HS-5 (cell line): ENCODE results near the gene ARHGAP10.
"Not testable (repeated sequence)": the region's sequence is repeated elsewhere in the genome, so short reads cannot be mapped to it uniquely, and the experiment has no call there.

ENCODE experiments used
- DNase-seq: peaks from one replicate; pipeline ENCODE4 v3.0.0-alpha.2; 2012; ENCODE audit warnings: low read depth

ARHGAP10 gene

DNA sequence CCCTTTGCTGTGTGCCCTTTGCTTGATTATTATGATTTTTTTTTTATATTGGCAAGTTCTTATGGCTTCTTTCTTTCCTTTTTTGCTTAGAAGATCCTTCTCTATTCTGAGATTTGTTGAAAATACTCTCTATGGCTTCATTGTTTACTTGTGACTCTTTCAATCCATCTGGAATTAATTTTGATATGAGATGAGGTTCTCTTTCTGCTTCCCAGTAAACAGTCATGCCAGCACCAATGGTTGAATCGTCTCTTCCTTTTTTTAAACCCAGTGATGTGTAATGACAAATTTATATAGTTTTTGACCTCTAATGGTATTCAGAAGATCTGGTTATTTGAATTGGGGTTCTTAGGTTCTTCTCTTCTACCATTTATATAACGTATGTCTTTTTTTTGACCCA is 121.8 kb downstream of the ARHGAP10 start:
- DNase-seq, result peak; percentile 15

DNA sequence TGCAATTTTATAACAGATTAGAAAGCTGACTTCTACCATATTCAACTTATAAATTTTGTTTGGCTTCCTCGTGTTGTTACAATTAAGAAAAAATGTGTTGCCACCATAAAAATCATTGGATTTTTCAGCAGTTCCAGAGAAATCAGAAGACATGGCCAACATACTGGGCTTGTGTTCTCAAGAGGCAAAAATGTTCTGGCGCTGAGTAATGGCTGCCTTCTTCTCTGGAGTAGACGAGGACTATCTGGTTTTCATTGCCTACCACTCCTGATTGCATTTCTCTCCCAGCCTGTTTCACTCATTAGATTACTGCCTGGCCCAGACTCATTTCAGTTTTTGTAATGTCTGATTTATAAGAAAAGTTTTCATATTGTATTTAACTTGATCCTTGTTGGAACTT is 122.3 kb downstream of the ARHGAP10 start:
- DNase-seq, result no peak

DNA sequence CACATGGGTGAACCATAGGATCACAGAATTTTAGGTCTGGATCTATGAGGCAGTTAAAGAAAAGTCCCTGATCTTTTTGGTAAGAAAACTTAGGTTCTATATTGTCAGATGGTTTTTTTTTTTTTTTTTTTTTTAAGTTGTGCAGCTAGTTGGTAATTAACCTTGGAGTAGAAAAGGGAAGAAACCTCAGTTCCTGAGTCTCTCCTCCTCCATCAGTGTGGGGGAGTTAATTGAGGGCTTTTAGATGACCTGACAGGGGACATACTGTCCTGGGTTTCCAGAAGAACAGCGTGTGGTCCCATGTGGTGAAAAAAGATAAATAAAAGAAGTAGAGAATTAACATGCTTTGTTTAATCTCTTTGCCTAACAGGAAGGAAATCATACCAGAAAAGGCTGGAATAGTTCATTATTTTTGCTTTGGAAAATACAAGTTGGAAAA is 123.7 kb downstream of the ARHGAP10 start:
- DNase-seq, result no peak

DNA sequence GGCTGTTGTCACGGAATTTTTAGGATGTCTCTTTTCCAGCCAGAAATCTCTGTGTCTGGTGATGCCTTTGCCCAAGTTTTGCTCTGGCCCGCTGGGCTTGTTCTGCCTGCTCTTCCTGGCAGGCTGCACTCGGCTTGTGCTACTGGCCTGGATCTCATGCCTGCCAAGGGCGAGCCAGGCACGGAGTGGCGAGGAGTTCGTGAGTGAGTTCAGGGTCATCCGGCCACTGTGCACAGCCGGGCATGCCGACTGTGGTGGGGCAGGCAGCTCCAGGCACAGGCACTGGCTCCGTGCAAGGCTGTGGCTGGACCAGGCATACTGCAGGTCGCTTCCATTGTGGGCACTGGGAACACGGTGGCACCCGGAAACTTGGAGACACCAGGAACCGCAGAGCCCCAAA is 129.1 kb downstream of the ARHGAP10 start:
- no peak for DNase-seq

DNA sequence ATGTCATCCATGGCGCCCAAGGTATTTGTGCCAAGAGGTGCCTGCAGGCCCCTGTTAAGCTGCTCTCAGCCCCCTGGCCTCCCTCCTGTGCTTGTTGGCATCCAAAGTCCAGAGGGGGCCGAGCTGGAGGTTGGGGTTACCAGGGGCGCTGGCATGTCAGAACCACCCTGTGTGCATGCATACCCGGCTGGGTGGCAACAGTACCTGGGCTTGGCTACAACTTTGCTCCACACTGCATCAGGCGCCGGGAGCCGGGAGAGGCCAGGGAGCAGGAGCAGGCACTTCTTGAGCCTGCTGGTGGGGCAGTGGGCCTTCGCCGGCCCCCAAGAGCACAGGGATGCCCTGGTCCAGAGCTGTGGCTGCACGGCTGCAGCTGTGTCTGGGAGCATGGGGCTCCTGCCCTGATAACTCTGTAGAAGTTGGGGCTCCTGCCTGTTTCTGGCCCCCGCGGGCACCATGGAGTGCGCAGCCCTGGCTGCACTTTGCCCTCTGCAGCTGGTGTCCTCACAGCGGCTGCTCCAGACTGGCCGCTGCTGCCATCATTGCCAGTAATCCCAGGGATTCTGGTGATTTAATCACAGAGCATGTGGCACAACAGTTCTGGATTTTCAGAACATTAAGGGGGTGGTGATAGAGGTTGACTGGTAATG is 130.3 kb downstream of the ARHGAP10 start:
- DNase-seq, result no peak

DNA sequence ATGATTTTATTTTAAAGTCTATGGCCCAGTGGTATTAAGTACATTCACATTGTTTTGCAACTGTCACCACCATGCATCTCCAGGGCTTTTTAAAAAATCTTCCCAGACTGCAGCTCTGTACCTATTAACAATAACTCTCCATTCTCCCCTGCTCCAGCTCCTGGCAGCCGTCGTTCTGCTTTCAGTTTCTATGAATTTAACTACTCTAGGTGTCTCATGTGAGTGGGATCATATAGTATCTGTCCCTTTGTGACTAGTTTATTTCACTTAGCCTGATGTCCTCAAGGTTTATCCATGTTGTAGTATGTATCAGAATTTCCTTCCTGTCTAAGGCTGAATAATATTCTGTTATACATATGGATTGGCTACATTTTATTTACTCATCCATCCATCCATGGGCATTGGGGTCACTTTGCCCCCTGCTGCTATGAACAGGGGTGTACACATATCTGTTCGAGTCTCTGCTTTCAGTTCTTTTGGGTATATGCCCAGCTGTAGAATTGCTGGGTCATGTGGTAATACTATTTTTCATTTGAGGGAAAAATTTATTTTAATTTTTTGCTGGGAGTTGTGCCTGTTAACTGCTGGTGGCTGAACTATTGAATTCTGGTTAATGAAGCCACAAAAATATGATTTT is 131.3 kb downstream of the ARHGAP10 start:
- no peak for DNase-seq

DNA sequence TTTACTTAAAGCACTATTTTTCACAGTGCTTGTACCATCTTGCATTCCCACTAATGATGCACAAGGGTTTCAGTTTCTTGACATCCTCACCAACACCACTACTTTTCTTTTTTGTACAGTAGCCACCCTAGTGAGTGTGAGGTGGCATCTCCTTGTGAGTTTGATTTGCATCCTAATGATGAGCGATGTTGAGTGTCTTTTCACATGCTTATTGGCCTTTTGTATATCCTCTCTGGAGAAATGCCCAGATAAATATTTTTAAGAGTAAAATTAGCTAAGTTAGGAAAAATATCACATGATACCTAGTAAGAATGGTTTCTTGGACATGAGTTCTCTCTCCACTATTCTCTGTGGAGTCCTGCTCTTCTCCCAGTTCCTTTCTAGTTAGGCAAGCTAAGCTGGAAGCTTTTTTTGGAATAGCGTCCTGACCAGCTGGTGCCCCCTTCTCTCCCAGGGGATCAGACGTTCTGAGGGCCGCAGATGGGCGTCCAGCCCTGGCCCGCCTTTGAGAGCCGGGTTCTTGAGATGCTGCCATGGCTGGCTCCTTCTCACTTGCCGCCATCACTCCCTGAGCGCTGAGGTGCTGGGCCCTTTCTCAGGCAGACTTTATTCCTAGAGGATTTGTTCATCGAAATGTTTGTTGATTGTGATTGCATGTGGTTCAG is 132.1 kb downstream of the ARHGAP10 start:
- DNase-seq, result no peak

DNA sequence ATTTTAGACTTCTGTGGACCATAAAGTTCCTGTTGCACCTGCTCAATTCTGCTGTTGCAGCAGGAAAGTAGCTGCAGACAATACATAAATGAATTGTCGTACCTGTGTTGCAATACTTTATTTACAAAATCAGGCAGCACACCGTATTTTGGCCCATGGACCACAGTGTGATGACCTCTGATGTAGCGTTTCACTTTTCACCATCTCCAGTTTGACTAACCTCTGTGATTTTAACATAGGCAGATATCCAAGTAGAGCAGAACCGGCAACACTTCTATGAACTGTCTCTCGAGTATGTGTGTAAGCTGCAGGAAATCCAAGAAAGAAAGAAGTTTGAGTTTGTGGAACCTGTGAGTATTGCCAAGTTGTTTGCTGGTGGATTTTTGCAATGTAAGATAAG is 132.7 kb downstream of the ARHGAP10 start:
- DNase-seq, result no peak

DNA sequence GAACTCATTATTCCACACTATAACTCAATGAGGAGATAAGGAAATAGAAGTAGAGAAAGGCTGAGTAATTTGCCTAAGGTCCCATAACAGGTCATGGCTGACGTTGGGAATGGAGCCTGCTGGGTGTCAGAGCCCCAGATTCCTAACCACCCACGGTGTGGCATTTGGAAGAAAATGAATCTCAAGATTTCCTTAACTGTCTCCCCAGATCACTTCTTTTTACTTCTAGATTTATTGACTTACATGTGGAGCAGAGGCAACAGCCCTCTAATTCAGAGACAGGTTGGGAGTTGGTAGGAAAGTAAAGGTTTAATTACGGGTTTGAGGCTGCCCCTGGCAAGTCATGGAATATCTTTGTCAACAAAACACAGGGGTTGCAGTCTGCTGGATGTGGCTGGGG is 134.0 kb downstream of the ARHGAP10 start:
- DNase-seq, result no peak

DNA sequence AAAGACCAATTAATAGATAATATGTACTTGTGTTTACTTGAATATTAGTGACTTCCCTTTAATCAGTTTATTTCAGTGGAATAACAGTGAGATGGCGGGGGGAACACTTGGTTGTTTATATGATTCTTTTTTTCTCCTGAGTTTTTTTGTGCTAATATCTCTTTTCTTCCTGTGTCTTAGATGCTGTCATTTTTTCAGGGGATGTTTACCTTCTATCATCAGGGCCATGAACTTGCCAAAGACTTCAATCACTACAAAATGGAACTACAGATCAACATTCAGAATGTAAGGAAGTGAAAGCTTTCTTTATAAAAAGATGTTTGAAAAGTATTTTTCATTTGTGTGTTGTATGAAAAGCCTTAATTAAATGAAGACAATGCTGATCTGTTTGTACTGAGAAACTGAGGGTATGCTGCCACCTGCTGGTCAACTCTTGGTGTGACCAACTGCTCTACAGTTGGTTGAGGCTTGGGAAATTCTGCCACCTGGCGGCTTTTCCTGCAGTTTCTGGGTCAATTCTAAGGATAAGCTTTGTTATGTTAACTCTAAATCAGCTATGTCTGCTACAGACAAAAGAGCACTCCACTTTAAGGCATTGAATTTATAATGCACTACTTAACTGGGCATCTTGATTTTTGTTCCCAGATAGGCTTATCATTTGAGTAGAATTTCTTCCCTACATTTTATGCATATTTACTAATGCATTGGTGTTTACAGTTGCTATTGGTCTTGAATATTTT is 134.8 kb downstream of the ARHGAP10 start:
- DNase-seq, result peak; percentile 74

DNA sequence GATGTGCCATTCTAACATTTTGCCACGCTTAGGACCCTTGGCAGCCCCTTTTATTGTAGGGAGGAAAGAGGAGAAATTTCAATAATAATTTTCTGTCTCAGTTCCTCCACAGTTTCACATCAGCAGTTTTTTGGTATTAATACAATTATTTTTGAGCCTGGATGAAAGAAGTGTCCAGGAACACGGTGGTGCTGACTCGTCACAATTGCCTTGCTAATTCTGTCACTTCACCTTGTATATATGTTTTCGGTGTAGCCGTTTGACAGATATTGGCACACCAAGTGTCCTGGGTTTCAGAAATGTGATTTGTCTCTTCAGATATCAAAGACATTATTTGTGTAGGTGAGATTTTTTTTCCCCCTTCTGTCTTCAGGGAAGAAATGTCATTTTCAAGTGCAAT is 142.2 kb downstream of the ARHGAP10 start:
- DNase-seq, result no peak

DNA sequence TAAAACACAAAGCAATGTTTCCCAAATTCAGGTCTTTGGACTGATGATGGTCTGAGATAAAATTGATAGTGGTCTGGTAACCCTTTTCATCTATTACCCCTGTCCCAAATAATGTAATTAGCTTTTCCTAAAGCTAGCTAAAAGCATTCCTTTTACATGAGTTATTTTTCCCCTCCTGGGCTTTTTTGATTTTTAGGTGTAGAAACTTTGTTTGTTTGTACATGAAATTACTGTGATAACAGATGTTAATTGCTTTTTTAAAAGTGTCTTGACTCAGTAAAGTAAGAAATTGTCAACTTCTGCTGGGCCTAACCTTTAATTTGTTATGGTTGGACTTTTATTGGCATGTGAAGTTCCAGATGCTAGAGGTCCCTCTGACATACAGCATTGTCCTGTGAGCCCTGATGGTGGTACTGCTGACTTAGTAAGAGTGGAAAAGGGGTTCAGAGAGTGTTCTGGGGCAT is 145.5 kb downstream of the ARHGAP10 start:
- DNase-seq, result no peak

DNA sequence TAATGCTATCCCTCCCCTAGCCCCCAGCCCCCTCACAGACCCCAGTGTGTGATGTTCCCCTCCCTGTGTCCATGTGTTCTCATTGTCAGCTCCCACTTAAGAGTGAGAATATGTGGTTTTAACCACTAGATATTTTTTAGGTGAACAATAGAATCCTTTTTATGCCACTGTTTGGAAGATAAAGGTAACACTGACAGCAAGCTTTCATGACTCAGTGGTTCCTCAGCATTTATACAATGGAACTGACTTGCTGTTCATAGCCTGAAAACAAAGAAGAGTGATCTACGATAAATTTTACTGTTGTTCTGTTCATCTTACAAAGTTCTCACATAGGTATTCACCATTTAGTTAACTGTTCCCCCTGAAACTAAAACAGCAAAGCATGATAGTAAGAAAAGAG is 147.8 kb downstream of the ARHGAP10 start:
- no peak for DNase-seq

DNA sequence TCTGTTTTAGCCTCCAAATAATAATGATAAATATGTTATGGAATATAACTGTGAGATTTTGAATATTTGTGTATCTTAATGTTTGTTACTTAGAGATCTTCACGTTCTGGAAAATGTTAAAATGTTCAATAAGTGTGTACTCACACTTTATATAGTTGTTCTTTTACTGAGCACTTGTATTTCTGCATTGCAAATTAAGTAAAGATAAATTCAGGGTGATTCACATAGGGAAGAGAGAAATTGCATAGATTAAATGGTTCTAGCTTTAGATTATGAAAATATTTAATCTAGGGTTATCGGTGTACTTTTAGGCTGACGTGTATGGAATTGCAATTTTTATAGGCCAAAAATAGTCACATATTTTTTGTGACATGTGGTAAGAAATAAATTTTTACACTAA is 148.6 kb downstream of the ARHGAP10 start:
- no peak for DNase-seq

DNA sequence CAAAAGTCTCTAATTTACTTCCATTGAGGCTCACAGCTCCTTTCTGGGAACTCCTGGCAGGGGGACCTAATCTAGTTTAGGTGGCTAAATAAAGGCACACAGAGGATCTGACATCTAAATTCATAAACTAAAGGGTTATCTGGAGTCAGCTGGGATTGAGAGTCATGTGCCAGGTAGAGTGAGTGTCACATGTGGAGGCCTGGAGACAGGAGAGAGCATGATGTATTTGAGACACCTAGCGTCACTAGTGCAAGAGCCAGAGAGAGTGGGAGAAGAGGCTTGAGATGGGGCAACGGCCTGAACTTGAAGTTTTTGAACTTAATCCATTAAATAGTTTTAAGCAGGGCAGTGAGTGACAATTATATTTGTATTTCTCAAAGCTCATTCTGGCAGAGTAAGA is 152.6 kb downstream of the ARHGAP10 start:
- DNase-seq, result no peak

DNA sequence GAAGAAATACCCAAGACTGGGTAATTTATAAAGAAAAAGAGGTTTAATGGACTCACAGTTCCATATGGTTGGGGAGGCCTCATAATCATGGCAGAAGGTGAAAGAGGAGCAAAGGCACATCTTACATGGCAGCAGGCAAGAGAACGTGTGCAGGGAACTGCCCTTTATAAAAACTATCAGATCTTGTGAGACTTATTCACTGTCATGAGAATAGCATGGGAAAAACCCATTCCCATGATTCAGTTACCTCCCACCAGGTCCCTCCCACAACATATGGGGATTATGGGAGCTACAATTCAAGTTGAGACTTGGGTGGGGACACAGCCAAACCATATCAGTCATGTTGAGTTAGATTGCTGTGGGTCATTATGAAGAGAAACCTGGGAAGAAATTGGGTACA is 153.3 kb downstream of the ARHGAP10 start:
- DNase-seq, result not testable (repeated sequence)

DNA sequence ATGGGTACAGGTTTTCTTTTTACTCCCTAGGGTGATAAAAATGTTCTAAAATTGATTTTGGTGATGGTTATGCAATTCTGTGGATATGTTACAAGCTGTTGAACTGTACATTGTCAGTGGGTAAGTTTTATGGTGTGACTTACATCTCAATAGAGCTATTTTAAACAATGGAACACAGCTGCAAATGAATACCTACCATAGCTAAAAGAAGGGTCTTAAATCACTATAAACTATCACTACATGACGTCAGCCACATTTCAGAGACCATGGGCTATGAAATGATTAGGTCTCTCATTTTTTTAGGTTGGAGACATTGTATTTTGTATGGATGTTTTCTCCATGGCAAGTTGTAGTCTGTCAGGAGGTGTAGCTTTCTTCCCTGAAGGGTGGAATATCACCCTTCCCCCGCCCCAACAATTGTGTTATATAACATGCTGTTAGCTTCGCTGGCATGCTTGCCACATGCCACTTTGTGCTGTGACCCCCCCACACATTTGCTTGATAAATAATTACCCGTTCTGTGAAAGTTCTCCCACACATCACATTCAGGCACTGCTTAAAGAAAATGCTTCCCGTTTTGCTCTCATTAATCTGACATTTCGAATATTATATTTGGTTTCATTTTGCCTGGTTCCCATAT is 159.7 kb downstream of the ARHGAP10 start:
- no peak for DNase-seq

DNA sequence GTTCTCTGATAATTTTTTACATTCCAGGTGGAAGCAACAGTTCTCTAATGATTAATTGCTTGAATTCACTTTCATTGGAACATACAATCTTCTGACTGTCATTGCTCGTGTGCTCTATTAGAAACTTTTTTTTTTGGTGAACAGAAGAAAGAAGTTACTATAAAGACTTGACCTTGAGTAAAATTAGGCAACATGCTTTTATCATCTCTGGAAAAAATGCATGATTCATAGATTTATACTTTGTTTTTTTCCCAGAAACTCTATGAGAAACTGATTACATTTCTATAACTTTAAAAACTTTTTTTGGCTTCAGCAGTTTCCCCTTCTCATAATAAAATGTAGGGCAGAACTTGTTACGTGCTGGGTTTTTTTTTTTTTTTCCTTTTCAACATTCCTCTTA is 167.6 kb downstream of the ARHGAP10 start:
- no peak for DNase-seq

DNA sequence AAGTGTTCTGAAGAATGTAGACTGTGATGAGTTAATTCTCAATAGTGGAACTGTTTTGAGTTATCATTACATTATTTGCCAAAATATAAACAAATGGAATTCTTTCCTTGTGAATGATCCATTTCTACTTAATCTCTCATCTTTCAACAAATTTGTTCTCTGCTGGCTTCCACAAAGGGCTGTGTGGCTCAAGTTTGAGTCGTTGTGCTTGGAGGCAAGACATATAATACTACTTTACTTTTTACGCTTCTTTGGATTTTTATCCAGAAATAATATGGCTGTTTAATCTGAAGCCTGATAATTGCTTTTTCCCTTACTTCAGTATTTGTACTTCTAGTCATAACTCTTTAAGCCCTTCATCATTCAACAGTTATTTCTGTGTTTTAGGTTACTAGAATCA is 169.5 kb downstream of the ARHGAP10 start:
- no peak for DNase-seq

DNA sequence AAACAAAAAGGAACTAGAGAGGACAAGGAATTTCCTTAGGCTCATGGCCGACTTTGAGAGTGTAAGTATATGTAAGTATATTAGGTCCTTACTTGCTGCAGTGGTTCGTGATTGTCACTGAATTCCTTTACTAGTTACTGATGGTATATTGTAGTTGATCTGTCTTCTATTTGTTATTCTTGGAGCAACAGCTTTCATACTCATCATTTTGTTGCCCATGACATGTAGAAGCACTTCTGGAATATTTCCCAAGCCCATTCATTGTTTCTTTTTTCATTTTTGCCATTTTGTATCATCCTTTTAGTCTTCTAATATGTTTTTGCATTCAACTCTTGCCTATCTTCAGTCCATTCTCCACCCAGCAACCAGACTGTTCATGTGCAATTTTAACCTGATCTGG is 170.0 kb downstream of the ARHGAP10 start:
- DNase-seq, result no peak

DNA sequence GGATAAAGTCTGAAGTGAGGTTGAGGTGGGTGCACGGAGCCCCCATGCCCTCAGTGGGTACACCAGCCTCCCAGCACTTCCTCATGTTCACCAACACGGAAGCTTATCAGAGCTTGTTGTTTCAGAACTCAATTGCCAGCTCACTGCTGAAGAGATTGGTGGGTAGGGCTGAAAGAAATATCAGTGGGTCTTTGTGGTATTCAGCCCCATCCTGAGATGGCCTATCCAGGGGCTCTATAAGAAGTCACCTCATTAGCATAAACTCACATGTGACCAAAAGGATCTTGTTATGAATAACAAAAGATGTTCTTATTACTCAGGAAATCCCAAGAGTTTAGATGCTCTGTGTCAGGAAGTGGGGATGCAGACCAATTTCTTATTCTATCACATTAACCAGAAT is 177.3 kb downstream of the ARHGAP10 start:
- DNase-seq, result no peak

DNA sequence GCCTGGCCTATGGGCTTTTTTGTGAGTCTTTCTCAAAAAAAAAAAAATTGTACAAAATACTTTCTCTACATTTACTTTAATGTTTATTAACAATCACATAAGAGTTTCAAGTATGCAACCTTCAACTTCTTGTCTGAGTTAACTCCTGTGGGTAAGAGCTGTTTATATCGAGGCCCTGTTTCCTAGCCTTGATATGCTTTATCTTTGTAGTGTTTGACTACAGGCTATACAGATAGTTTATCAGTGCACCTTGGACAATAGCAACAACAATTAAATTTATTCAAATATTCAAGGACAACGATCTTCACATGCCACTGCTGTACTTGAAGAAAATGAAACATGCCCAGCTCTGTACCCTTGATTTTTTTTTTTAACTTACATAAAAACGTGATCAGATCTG is 178.4 kb downstream of the ARHGAP10 start:
- no peak for DNase-seq
